Transverse colon (tissue), 4 donors: Measurements from ENCODE around the gene SHB. TPM values are rescaled to one million over a fixed set of nuclear protein-coding genes. Genes with fewer than 3 reads are reported as not detected.

Experiments
- DNase-seq: peaks from one replicate; pipeline ENCODE4 v3.0.0-alpha.2; 2019
- H3K27ac ChIP-seq, 4 donors: fragments of 200-600 bp; sonication (generic); 2 replicates each; pipeline ENCODE4 v1.5.1; 2016 to 2018; ENCODE audit warnings: inconsistent platforms in 4 of 4
- H3K27me3 ChIP-seq: fragments of 200-600 bp; sonication (generic); 2 replicates; pipeline ENCODE4 v1.5.1; 2017; ENCODE audit warnings: inconsistent platforms
- H3K36me3 ChIP-seq, 4 donors: fragments of 200-600 bp; sonication (generic); 2 replicates each; pipeline ENCODE4 v1.5.1; 2017 to 2019; ENCODE audit warnings: inconsistent platforms in 4 of 4
- H3K4me1 ChIP-seq, 4 donors: fragments of 200-600 bp; sonication (generic); 2 replicates each; pipeline ENCODE4 v1.5.1; 2017 to 2020; ENCODE audit warnings: inconsistent platforms in 4 of 4
- H3K4me3 ChIP-seq, 4 donors: fragments of 200-600 bp; sonication (generic); 1 replicate in 1 of 4; 2 replicates in 3 of 4; pipeline versions ENCODE4 v1.5.1 to v1.6.1; 2017 to 2019; ENCODE audit warnings: inconsistent platforms in 4 of 4
- H3K9me3 ChIP-seq, 2 donors: fragments of 200-600 bp; sonication (generic); 2 replicates each; pipeline ENCODE4 v1.5.1; 2017 to 2019; ENCODE audit warnings: inconsistent platforms in 2 of 2
- EP300 ChIP-seq: sonication (generic); formaldehyde crosslinking; IDR thresholded peaks from one replicate; pipeline ENCODE4 v1.6.1; 2017; ENCODE audit warnings: antibody characterized with exemption, low read depth
- POLR2A ChIP-seq: fragments of 450-650 bp; IDR thresholded peaks from one replicate; pipeline ENCODE4 v1.6.1; 2016; ENCODE audit warnings: antibody characterized with exemption, mild to moderate bottlenecking, moderate library complexity
- POLR2AphosphoS5 ChIP-seq, 3 donors: sonication (generic); formaldehyde crosslinking; IDR thresholded peaks; one replicate each; pipeline ENCODE4 v1.6.1; 2016; ENCODE audit warnings: antibody characterized with exemption in 3 of 3
- WGBS, 2 donors: methylation state at CpG; one replicate each; pipeline ENCODE4 v1.1.5; 2018; ENCODE audit warnings: low coverage in 1 of 2; 5-methylcytosine and 5-hydroxymethylcytosine counted together
- in situ Hi-C, 4 donors: fragments of 200-750 bp; cut with MboI; loops; one replicate each; pipeline versions ENCODE4 v1.15.0 to v1.15.1; 2017; ENCODE audit warnings: low sequenced_read_pairs in 3 of 4, low pct_ligation_motif_present in 1 of 4, low pct_unique_long_range_greater_than_20kb in 1 of 4
- intact Hi-C: fragments of 100-400 bp; cut with DNase I; formaldehyde crosslinking; loops from one replicate; pipeline ENCODE4 v1.15.1; 2023; ENCODE audit warnings: low total_unique reads
- total RNA-seq, 4 donors: library from RNA; depleted of rRNA; stranded (reverse); fragments of >200 nt; gene quantifications; one replicate each; pipeline ENCODE4 v1.1.0, GENCODE V29; 2016
- TF ChIP-seq, protein P1 (sequence below), 5 experiments: fragments of 200-600 bp in 3 of 5; fragments of 450-650 bp in 2 of 5; sonication (generic) in 3 of 5; IDR thresholded peaks; 1 replicate in 2 of 5; 2 replicates in 3 of 5; pipeline ENCODE4 v1.5.1; 2016 to 2017; ENCODE audit warnings: antibody characterized with exemption in 5 of 5, inconsistent platforms in 3 of 5, mild to moderate bottlenecking in 2 of 5, moderate library complexity in 1 of 5

SHB gene
- total RNA-seq, 4 donors from 2014 or later, result 11.9 to 33.7 (median 22.2) TPM

DNA sequence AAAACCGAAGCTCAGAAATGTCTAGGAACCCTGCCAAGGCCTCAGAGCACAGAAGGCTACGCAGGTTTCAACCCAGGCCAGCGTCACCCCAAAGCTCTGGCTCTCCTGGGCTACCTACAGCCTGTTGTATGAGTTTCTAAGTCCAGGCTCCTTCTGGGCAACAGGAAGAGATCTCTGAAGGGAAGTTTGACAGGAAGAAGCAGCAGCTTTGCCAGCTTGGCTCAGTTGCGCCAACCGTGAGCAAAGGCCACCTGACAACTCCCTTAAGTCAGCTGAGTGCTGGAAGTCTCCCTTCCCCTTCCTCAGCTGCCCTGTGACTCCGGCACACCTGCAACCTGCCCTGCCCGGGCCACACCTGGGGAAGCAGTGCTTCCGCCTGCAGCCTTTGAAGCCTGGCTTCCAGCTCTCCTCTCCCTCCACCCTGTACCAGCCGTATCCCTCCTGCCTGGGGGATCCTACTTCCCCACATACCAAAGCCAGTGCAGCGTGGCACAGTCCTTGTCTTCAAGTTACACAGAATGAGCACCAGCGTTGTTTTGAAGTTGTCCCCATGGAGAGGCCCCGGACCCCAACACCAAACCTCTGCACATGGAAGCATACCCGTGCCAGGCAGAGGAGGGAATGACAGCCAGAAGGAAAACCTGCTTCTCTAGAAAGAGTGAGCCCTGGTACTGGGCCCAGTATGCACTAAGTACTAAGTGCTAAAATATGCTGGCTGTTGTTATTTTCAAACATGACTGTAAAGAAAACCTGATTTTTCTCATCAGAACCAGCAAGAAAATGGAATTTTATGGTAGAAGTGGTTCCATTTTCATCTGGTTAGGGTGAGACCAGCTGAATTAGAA, 36.5 kb downstream of the SHB start:
- Histone ChIP-seq H3K27me3 (no peaks in the 10 kb centered on the region), H3K27ac (peak overlapping the region; percentile 78 to 86 (median 84)), H3K4me3 (no peak overlapping the region), H3K36me3 (no peaks in the 10 kb centered on the region), H3K9me3 (no peaks in the 10 kb centered on the region), H3K4me1 (peaks cover 14 to 54% (median 44%) of the 10 kb centered on the region in 4 donors)
- intact Hi-C loops, result no loop called here
- TF ChIP-seq POLR2AphosphoS5 (IDR thresholded peaks at IDR 0.05) (peak; percentile 63 to 84 (median 74)), POLR2A (peak; percentile 48)
- TF ChIP-seq, protein P1, sequence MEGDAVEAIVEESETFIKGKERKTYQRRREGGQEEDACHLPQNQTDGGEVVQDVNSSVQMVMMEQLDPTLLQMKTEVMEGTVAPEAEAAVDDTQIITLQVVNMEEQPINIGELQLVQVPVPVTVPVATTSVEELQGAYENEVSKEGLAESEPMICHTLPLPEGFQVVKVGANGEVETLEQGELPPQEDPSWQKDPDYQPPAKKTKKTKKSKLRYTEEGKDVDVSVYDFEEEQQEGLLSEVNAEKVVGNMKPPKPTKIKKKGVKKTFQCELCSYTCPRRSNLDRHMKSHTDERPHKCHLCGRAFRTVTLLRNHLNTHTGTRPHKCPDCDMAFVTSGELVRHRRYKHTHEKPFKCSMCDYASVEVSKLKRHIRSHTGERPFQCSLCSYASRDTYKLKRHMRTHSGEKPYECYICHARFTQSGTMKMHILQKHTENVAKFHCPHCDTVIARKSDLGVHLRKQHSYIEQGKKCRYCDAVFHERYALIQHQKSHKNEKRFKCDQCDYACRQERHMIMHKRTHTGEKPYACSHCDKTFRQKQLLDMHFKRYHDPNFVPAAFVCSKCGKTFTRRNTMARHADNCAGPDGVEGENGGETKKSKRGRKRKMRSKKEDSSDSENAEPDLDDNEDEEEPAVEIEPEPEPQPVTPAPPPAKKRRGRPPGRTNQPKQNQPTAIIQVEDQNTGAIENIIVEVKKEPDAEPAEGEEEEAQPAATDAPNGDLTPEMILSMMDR (IDR thresholded peaks at IDR 0.05), result no peak
- in situ Hi-C loops, result no loop called here
- 25 to 29% methylated on average over 2 to 13 of the region's 13 CpGs for WGBS, 2 donors
- DNase-seq, result peak; percentile 89

DNA sequence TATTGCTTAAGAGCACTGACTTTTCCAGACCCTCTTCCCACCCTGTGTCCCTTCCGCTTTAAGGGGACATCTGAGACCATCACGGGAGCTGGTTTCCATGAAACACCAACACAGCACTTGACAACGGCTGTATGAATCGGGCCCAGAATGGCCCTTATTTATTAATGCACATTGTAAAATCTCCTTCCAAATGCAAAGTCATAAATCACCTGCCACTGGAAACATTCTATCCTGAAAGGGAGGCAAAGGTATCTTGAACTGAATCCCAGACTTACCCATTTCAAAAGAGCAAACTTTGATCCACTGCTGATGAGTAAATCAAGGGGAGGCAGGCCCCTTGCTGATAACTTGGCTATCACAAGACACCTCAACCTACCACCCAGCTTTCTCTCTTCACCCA, 37.4 kb downstream of the SHB start:
- H3K4me3 ChIP-seq, result no peak overlapping the region
- H3K9me3 ChIP-seq, result no peaks in the 10 kb centered on the region
- WGBS, 2 donors, result 37% methylated on average over 4 of the region's 4 CpGs; no CpG with 5 or more reads in 1 of the 2 donors
- H3K36me3 ChIP-seq, result no peaks in the 10 kb centered on the region
- peak overlapping the region; percentile 78 to 86 (median 84) for H3K27ac ChIP-seq
- H3K4me1 ChIP-seq, result peaks cover 23 to 58% (median 51%) of the 10 kb centered on the region in 4 donors
- no peak for DNase-seq
- TF ChIP-seq EP300 (no peak), POLR2AphosphoS5 (IDR thresholded peaks at IDR 0.05) (peak in 1 of 3 donors; percentile 28)
- intact Hi-C loops, result no loop called here
- in situ Hi-C loops, result no loop called here
- no peaks in the 10 kb centered on the region for H3K27me3 ChIP-seq

DNA sequence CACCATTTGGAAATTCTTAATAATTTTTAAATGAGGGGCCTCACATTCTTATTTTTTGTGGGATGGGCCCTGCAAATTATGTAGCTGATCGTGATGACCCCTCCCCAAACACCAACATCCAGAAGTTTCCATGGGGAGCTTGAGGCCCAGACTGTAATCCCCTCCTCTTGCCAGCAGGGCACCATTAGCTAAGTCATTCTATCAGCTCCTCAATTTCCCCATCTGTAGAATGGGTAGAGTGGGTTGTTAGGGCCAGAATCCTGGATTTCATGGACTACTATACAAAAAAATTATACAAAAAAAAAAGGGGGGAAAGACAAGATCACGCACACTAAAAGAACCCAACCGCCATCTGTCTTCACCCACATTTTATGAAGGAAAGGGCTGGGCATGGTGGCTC, 38.4 kb downstream of the SHB start:
- Histone ChIP-seq H3K4me1 (peaks cover 30 to 67% (median 60%) of the 10 kb centered on the region in 4 donors), H3K27me3 (no peaks in the 10 kb centered on the region), H3K36me3 (no peaks in the 10 kb centered on the region), H3K27ac (peak overlapping the region; percentile 78 to 86 (median 84)), H3K4me3 (no peak overlapping the region), H3K9me3 (no peaks in the 10 kb centered on the region)
- intact Hi-C loops (no loop called here), in situ Hi-C loops (no loop called here)
- DNase-seq, result no peak
- 89 to 92% methylated on average over 2 to 3 of the region's 3 CpGs for WGBS, 2 donors
- TF ChIP-seq, protein P1 (IDR thresholded peaks at IDR 0.05), result peak in 1 of 5 experiments; percentile 6
- TF ChIP-seq POLR2A, result no peak

DNA sequence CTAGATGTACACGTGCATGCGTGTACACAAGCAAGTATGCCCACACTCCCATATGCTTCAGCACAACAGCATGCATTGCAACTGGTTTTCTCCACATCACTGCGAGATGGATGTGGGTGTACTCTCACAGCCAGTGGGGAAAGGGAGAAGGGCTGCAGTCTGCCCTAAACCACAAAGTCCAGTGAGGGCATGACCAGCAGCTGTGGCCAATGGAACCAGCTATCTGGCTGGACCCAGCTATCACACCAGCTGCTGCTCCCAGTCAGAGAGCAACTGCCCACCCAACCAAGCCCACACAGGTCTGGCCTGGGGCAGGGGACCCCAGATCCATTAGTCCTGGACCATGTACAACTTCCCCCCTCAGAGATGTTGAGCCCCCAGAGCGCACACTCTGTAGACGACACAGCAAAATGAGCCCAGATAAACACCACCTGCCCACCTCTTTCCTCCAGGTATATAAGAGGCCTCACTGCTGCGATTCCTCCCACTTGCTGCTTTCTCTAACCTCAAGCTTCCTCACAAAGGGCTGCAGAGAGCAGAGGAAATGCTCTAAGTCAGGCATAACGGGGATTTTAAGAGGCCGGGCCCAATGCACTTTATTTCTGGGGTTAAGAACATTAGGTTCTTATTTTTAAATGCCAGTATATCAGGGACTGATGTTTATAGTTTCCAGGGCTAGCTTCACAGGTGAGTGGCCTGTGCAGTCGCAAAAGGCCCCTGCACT, 39.0 kb downstream of the SHB start:
- no peak for DNase-seq
- intact Hi-C loops (no loop called here), in situ Hi-C loops (loop anchor here in 1 of 4 donors (10.0 kb wide), 1 partner anchor 65 kb away; no protein-coding TSS in a partner anchor)
- Histone ChIP-seq H3K9me3 (no peaks in the 10 kb centered on the region), H3K27ac (peak overlapping the region in 1 of 4 donors; percentile 86), H3K4me1 (peaks cover 36 to 68% (median 62%) of the 10 kb centered on the region in 4 donors), H3K36me3 (no peaks in the 10 kb centered on the region), H3K4me3 (no peak overlapping the region), H3K27me3 (no peaks in the 10 kb centered on the region)
- WGBS, 2 donors, result 73 to 96% methylated on average over 3 to 9 of the region's 9 CpGs
- TF ChIP-seq EP300, result no peak
- TF ChIP-seq, protein P1 (IDR thresholded peaks at IDR 0.05), result no peak
- TF ChIP-seq POLR2AphosphoS5 (IDR thresholded peaks at IDR 0.05), result no peak
- TF ChIP-seq POLR2A, result no peak
